Right renal cortex interstitium (tissue), 3 donors: ENCODE data around the gene KNDC1. TPM values are rescaled to one million over a fixed set of nuclear protein-coding genes. Genes with fewer than 3 reads are reported as not detected.
"Not testable (repeated sequence)": the region's sequence is repeated elsewhere in the genome, so short reads cannot be mapped to it uniquely, and the experiment has no call there.

Source experiments
- DNase-seq, 3 donors: peaks; one replicate each; pipeline ENCODE4 v3.0.0-alpha.2; 2013; ENCODE audit warnings: low read depth in 3 of 3, low spot score in 2 of 3
- polyA plus RNA-seq, 3 donors: library from polyadenylated mRNA; unstranded; fragments of 120-200 nt; gene quantifications; one replicate each; pipeline ENCODE4 v1.2.1, GENCODE V29; 2013; ENCODE audit not compliant: insufficient read length in 3 of 3

Gene KNDC1
- polyA plus RNA-seq, 3 donors: 4.1 to 5.5 (median 4.2) TPM

- no peak for DNase-seq
Observed at GRCh38 chr10:133139551-133140065, 20.4 kb upstream of the KNDC1 start.

GRCh38 chr10:133140417-133141143, 19.4 kb upstream of the KNDC1 start:
- no peak for DNase-seq

- DNase-seq: no peak
Observed at GRCh38 chr10:133141144-133141957, 18.7 kb upstream of the KNDC1 start.

GRCh38 chr10:133141958-133142340, 18.1 kb upstream of the KNDC1 start:
- DNase-seq: no peak

GRCh38 chr10:133142523-133143199, 17.4 kb upstream of the KNDC1 start:
- no peak for DNase-seq

GRCh38 chr10:133143200-133143533, 16.9 kb upstream of the KNDC1 start:
- DNase-seq: no peak

- DNase-seq: no peak
Observed at GRCh38 chr10:133143546-133143945, 16.5 kb upstream of the KNDC1 start.

GRCh38 chr10:133144771-133145170, 15.2 kb upstream of the KNDC1 start:
- DNase-seq: no peak

- no peak for DNase-seq
Observed at GRCh38 chr10:133150226-133150625, 9.8 kb upstream of the KNDC1 start.

GRCh38 chr10:133150656-133151055, 9.4 kb upstream of the KNDC1 start:
- no peak for DNase-seq

GRCh38 chr10:133151071-133151470, 8.9 kb upstream of the KNDC1 start:
- DNase-seq: not testable (repeated sequence)

GRCh38 chr10:133151543-133151972, 8.5 kb upstream of the KNDC1 start:
- DNase-seq: no peak

GRCh38 chr10:133154411-133154810, 5.6 kb upstream of the KNDC1 start:
- no peak for DNase-seq

GRCh38 chr10:133154996-133155778, 4.8 kb upstream of the KNDC1 start:
- DNase-seq: no peak

- DNase-seq: no peak
Observed at GRCh38 chr10:133156674-133157579, 3.1 kb upstream of the KNDC1 start.

GRCh38 chr10:133157662-133158436, 2.2 kb upstream of the KNDC1 start:
- DNase-seq: no peak

- no peak for DNase-seq
Observed at GRCh38 chr10:133158437-133158755, 1.6 kb upstream of the KNDC1 start.

- DNase-seq: no peak
Observed at GRCh38 chr10:133158756-133159610, 1.0 kb upstream of the KNDC1 start.
